Measurements from ENCODE around the gene RALGAPA1. TPM values are rescaled to one million over a fixed set of nuclear protein-coding genes. Genes with fewer than 3 reads are reported as not detected.
A peak's percentile ranks its signal among the peaks of the same experiment; 100 is the strongest.

Gene RALGAPA1
- total and polyA plus RNA-seq, 2 of the 13 experiments (the other 11 are each of a cell fraction or from before 2014, with no cell fraction given) = 65.0 to 89.2 TPM

- TF ChIP-seq ISL2 (CRISPR knock-in tag; IDR thresholded peaks at IDR 0.05) (peak; percentile 93), RFX3 (CRISPR knock-in tag; IDR thresholded peaks at IDR 0.05) (peak; percentile 98), HNF4G (IDR thresholded peaks at IDR 0.05; ENCODE audit: borderline replicate concordance, low read depth, low read length) (0 out of 2 replicates have a peak, but pooled peaks have one; percentile 8), HNF4G (CRISPR knock-in tag; IDR thresholded peaks at IDR 0.05; ENCODE audit: borderline replicate concordance, low read depth) (peak; percentile 77), ZNF337 (CRISPR knock-in tag; IDR thresholded peaks at IDR 0.05; ENCODE audit: borderline replicate concordance, low read depth) (peak; percentile 67; the same call in 1 of the 2 replicates), MIER2 (CRISPR knock-in tag; IDR thresholded peaks at IDR 0.05) (peak; percentile 60; the same call in 1 of the 2 replicates), ARNTL (CRISPR knock-in tag; IDR thresholded peaks at IDR 0.05) (peak; percentile 84), ZNF816 (CRISPR knock-in tag; IDR thresholded peaks at IDR 0.05; ENCODE audit: borderline replicate concordance) (peak; percentile 47; the same call in 1 of the 2 replicates), ZNF879 (CRISPR knock-in tag; IDR thresholded peaks at IDR 0.05) (peak; percentile 77), SNAPC4 (CRISPR knock-in tag; IDR thresholded peaks at IDR 0.05) (peak; percentile 90; the same call in 1 of the 2 replicates), ZNF652 (CRISPR knock-in tag; IDR thresholded peaks at IDR 0.05; ENCODE audit: borderline replicate concordance, low read depth) (peak; percentile 70; the same call in 1 of the 2 replicates), SMARCC2 (IDR thresholded peaks at IDR 0.05) (0 out of 2 replicates have a peak, but pooled peaks have one; percentile 69), ZIK1 (CRISPR knock-in tag; IDR thresholded peaks at IDR 0.05; ENCODE audit: borderline replicate concordance, low read depth) (peak; percentile 98), ZNF343 (CRISPR knock-in tag; IDR thresholded peaks at IDR 0.05) (peak; percentile 89), KLF16 (CRISPR knock-in tag; IDR thresholded peaks at IDR 0.05) (peak in 1 of 2 experiments; percentile 83; a peak in 2 of 4 replicates), ZNF317 (CRISPR knock-in tag; IDR thresholded peaks at IDR 0.05) (peak; percentile 35; the same call in 1 of the 2 replicates)
- TF ChIP-seq, protein P1, sequence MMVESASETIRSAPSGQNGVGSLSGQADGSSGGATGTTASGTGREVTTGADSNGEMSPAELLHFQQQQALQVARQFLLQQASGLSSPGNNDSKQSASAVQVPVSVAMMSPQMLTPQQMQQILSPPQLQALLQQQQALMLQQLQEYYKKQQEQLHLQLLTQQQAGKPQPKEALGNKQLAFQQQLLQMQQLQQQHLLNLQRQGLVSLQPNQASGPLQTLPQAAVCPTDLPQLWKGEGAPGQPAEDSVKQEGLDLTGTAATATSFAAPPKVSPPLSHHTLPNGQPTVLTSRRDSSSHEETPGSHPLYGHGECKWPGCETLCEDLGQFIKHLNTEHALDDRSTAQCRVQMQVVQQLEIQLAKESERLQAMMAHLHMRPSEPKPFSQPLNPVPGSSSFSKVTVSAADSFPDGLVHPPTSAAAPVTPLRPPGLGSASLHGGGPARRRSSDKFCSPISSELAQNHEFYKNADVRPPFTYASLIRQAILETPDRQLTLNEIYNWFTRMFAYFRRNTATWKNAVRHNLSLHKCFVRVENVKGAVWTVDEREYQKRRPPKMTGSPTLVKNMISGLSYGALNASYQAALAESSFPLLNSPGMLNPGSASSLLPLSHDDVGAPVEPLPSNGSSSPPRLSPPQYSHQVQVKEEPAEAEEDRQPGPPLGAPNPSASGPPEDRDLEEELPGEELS (CRISPR knock-in tag; IDR thresholded peaks at IDR 0.05) = peak; percentile 83
- TF ChIP-seq, protein P2, sequence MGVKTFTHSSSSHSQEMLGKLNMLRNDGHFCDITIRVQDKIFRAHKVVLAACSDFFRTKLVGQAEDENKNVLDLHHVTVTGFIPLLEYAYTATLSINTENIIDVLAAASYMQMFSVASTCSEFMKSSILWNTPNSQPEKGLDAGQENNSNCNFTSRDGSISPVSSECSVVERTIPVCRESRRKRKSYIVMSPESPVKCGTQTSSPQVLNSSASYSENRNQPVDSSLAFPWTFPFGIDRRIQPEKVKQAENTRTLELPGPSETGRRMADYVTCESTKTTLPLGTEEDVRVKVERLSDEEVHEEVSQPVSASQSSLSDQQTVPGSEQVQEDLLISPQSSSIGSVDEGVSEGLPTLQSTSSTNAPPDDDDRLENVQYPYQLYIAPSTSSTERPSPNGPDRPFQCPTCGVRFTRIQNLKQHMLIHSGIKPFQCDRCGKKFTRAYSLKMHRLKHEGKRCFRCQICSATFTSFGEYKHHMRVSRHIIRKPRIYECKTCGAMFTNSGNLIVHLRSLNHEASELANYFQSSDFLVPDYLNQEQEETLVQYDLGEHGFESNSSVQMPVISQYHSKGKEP (CRISPR knock-in tag; IDR thresholded peaks at IDR 0.05) = peak; percentile 69
- TF ChIP-seq, protein P3, sequence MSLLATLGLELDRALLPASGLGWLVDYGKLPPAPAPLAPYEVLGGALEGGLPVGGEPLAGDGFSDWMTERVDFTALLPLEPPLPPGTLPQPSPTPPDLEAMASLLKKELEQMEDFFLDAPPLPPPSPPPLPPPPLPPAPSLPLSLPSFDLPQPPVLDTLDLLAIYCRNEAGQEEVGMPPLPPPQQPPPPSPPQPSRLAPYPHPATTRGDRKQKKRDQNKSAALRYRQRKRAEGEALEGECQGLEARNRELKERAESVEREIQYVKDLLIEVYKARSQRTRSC (CRISPR knock-in tag; IDR thresholded peaks at IDR 0.05; ENCODE audit: low read depth) = 0 out of 2 replicates have a peak, but pooled peaks have one; percentile 80
Observed at GRCh38 chr14:35808638-35809563, at the start of gene RALGAPA1 (continued).
